ENCODE data around the gene SHISA6. TPM values are rescaled to one million over a fixed set of nuclear protein-coding genes. Genes with fewer than 3 reads are reported as not detected.

Gene SHISA6
- total RNA-seq, 1 donor from 2014 or later, result not detected

DNA sequence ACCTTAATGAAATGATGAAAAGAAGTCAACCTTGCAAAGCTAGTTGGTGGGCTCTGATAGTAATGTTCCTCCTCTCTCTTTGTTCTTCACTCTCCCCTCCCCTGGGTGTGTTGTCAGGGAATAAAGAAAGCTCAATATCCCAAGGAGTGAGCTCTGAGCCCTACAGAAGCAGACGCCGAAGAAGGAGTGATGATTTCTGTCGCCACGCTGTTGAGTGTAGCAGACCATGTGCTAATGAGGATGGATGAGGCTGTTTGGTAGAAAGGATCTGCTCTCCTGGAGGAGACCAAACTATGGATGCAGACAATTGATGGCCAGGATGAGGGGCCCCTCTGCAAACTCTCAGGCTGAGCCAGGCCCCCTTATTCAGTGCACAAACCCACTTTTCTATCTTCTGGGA lies 217.3 kb downstream of the SHISA6 start:
- Mint-ChIP-seq H3K9me3 (ENCODE audit: unreplicated experiment) (peaks cover 12% of the 10 kb centered on the region), H3K4me1 (ENCODE audit: unreplicated experiment) (no peaks in the 10 kb centered on the region), H3K27ac (ENCODE audit: unreplicated experiment) (no peak overlapping the region), H3K36me3 (ENCODE audit: unreplicated experiment) (no peaks in the 10 kb centered on the region), H3K27me3 (ENCODE audit: unreplicated experiment) (no peaks in the 10 kb centered on the region), H3K4me3 (ENCODE audit: unreplicated experiment) (no peak overlapping the region)
- TF ChIP-seq, protein P1, sequence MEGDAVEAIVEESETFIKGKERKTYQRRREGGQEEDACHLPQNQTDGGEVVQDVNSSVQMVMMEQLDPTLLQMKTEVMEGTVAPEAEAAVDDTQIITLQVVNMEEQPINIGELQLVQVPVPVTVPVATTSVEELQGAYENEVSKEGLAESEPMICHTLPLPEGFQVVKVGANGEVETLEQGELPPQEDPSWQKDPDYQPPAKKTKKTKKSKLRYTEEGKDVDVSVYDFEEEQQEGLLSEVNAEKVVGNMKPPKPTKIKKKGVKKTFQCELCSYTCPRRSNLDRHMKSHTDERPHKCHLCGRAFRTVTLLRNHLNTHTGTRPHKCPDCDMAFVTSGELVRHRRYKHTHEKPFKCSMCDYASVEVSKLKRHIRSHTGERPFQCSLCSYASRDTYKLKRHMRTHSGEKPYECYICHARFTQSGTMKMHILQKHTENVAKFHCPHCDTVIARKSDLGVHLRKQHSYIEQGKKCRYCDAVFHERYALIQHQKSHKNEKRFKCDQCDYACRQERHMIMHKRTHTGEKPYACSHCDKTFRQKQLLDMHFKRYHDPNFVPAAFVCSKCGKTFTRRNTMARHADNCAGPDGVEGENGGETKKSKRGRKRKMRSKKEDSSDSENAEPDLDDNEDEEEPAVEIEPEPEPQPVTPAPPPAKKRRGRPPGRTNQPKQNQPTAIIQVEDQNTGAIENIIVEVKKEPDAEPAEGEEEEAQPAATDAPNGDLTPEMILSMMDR (IDR thresholded peaks at IDR 0.05), result no peak
- no peak for DNase-seq (ENCODE audit: extremely low spot score, unreplicated experiment)

DNA sequence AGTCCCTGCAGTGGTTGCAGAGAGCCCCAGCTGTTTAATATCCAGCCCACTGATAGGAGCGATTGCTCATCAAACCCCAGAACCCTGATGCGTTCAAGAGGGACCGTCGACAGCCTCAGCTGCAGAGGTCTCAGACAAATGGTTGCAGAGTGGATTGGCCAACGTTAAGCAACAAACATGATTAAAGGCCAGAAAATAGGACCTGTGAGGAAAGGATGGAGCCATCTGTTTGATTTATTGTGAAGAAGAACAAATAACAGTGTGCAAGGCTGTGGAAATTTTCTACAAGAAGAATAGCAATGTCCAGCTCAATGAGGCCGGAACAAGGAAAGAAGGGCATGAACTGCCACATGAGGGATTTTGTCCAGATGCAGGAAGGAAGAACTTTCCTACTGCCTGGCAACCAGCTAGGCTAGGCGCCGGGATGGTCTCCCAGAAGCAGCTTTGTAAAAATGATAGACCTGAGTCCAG lies 218.9 kb downstream of the SHISA6 start:
- no peak for DNase-seq (ENCODE audit: extremely low spot score, unreplicated experiment)
- Mint-ChIP-seq H3K27me3 (ENCODE audit: unreplicated experiment) (no peaks in the 10 kb centered on the region), H3K4me3 (ENCODE audit: unreplicated experiment) (no peak overlapping the region), H3K4me1 (ENCODE audit: unreplicated experiment) (no peaks in the 10 kb centered on the region), H3K27ac (ENCODE audit: unreplicated experiment) (no peak overlapping the region), H3K36me3 (ENCODE audit: unreplicated experiment) (no peaks in the 10 kb centered on the region), H3K9me3 (ENCODE audit: unreplicated experiment) (peaks cover 5% of the 10 kb centered on the region)
- TF ChIP-seq, protein P1 (IDR thresholded peaks at IDR 0.05), result no peak

DNA sequence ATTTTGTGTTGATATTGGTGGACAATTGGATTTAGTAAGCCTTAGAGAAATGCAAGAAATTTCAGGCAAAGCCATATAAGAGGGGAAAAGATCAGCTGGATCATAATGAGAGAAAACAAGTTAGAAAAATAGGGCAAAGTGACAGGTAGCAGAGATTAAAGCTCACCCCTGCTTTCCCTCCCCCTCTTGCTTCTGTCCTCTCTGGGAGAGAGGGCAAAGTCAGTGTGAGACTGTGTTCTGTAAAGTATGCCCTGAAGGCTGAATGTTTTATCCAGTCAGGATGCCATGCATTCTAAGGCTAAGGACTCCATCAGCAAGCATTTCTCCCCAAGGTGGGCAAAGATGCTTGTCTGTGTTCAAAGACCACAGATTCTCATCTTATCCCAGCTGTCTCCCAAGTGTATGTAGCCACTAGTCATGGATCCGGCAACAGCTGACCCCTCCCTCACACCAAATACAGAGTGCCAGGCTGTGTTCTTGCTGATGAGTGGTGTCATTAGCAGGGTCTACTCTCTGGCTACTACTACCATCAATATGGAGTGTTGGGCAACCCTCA lies 221.1 kb downstream of the SHISA6 start:
- Mint-ChIP-seq H3K27me3 (ENCODE audit: unreplicated experiment) (no peaks in the 10 kb centered on the region), H3K4me3 (ENCODE audit: unreplicated experiment) (no peak overlapping the region), H3K36me3 (ENCODE audit: unreplicated experiment) (no peaks in the 10 kb centered on the region), H3K27ac (ENCODE audit: unreplicated experiment) (no peak overlapping the region), H3K9me3 (ENCODE audit: unreplicated experiment) (peaks cover 6% of the 10 kb centered on the region), H3K4me1 (ENCODE audit: unreplicated experiment) (no peaks in the 10 kb centered on the region)
- TF ChIP-seq, protein P1 (IDR thresholded peaks at IDR 0.05), result no peak
- no peak for DNase-seq (ENCODE audit: extremely low spot score, unreplicated experiment)

DNA sequence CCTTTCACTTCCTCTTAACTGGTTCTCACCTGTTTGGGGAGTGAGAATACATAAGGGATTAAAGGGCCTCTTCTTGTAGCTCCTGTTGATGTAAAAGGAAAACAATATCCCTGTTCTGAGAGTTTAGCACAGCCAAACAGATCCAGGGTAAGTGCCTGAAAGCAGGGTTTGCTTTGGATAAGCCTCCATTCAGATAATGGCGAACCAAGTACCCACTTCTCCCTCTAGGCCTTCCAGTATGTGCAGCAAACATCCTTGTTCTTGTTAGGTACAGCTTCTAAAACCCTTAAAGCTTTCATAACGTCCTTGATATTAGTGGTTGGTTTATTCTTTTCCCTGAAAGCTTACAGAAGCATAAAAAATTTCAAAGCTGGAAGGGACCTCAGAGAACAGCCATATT lies 226.6 kb downstream of the SHISA6 start:
- Mint-ChIP-seq H3K27me3 (ENCODE audit: unreplicated experiment) (no peaks in the 10 kb centered on the region), H3K27ac (ENCODE audit: unreplicated experiment) (no peak overlapping the region), H3K9me3 (ENCODE audit: unreplicated experiment) (peaks cover 27% of the 10 kb centered on the region), H3K36me3 (ENCODE audit: unreplicated experiment) (no peaks in the 10 kb centered on the region), H3K4me1 (ENCODE audit: unreplicated experiment) (no peaks in the 10 kb centered on the region), H3K4me3 (ENCODE audit: unreplicated experiment) (no peak overlapping the region)
- DNase-seq (ENCODE audit: extremely low spot score, unreplicated experiment), result no peak
- TF ChIP-seq, protein P1 (IDR thresholded peaks at IDR 0.05), result no peak

DNA sequence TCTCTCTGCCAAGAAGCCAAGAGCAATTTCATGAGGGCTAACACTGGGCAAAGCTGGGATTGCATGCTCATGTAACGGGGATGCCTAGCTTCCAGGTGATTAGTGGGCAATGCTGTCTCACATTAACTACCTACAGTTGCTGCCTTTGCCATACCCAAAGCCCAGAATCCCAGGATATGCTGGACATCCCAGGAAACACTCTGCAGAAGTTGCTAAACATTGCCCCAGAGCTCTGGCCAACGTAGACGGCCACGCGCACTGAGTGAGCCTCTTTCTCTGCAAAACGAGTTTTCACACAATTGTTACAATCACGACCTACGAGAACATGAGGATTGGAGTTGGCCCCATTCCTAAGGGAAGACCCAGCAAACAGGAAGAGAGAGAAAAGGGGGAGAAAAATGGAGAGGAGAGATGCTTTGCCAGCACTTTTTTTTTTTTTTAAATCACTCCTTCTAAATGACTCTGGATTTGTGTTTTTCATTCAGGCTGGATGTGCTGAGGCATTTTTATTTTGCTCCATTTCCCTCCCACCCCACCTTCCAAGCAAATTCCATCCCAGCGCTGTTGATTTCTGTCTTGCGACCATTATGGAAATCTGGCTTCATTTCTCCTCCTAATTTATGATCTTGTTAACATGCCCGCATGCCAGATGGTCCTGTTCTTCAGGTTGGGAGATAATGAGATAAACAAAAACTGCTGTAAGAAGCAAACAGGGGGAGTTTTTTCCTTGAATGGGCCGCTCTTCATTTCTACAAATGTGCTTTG lies 244.5 kb downstream of the SHISA6 start:
- no peaks in the 10 kb centered on the region for H3K4me1 Mint-ChIP-seq (ENCODE audit: unreplicated experiment)
- no peaks in the 10 kb centered on the region for H3K27me3 Mint-ChIP-seq (ENCODE audit: unreplicated experiment)
- peaks cover 17% of the 10 kb centered on the region for H3K9me3 Mint-ChIP-seq (ENCODE audit: unreplicated experiment)

More for the DNA sequence above, 244.5 kb downstream of the SHISA6 start:
- DNase-seq (ENCODE audit: extremely low spot score, unreplicated experiment), result peak; percentile 62
- TF ChIP-seq, protein P1 (IDR thresholded peaks at IDR 0.05), result no peak
- Mint-ChIP-seq H3K27ac (ENCODE audit: unreplicated experiment) (no peak overlapping the region), H3K36me3 (ENCODE audit: unreplicated experiment) (no peaks in the 10 kb centered on the region), H3K4me3 (ENCODE audit: unreplicated experiment) (no peak overlapping the region)

Data from osteocyte (in vitro differentiated cells).